ENCODE data around the gene PHC1.

The PHC1 gene

GRCh38 chr12:8949342-8950220 lies 35.3 kb downstream of the PHC1 start, which contains the start of gene M6PR:
M6PR (minus strand) TSS chr12:8949645; CDS start chr12:8946404, 3,241 bp downstream.
- peak; percentile 60 for TF ChIP-seq CTCF (IDR thresholded peaks at IDR 0.05)

GRCh38 chr12:8950221-8950527 lies 35.9 kb downstream of the PHC1 start:
- TF ChIP-seq CTCF (IDR thresholded peaks at IDR 0.05) = no peak

- no peak for TF ChIP-seq CTCF (IDR thresholded peaks at IDR 0.05)
Measured at GRCh38 chr12:8950702-8951478, 36.6 kb downstream of the PHC1 start.

GRCh38 chr12:8951744-8952143 lies 37.4 kb downstream of the PHC1 start:
- TF ChIP-seq CTCF (IDR thresholded peaks at IDR 0.05) = no peak

- no peak for TF ChIP-seq CTCF (IDR thresholded peaks at IDR 0.05)
Measured at GRCh38 chr12:8953773-8954402, 39.6 kb downstream of the PHC1 start.

- TF ChIP-seq CTCF (IDR thresholded peaks at IDR 0.05) = no peak
Measured at GRCh38 chr12:8956073-8956472, 41.8 kb downstream of the PHC1 start.

GRCh38 chr12:8956772-8957171 lies 42.5 kb downstream of the PHC1 start:
- no peak for TF ChIP-seq CTCF (IDR thresholded peaks at IDR 0.05)

All from LNCAP (cell line).